HG02852 (cell line): ENCODE measurements around the gene LRRC8E.
"Not testable (repeated sequence)": the region's sequence is repeated elsewhere in the genome, so short reads cannot be mapped to it uniquely, and the experiment has no call there.

Experiments
- ATAC-seq: cut with Tn5 transposase; IDR thresholded peaks from one replicate; pipeline ENCODE4 v1.9.1; 2021; ENCODE audit warnings: mild to moderate bottlenecking, moderate library complexity; ENCODE audit not compliant: unreplicated experiment

Gene LRRC8E

GRCh38 chr19:7907122-7907521 is 18.8 kb downstream of the LRRC8E start:
- ATAC-seq, result no peak

GRCh38 chr19:7907544-7907943 is 19.2 kb downstream of the LRRC8E start:
- no peak for ATAC-seq

GRCh38 chr19:7908078-7908699 is 19.9 kb downstream of the LRRC8E start:
- no peak for ATAC-seq

GRCh38 chr19:7908742-7909461 is 20.6 kb downstream of the LRRC8E start:
- no peak for ATAC-seq

GRCh38 chr19:7909471-7910067 is 21.3 kb downstream of the LRRC8E start:
- ATAC-seq, result no peak

GRCh38 chr19:7910321-7911161 is 22.2 kb downstream of the LRRC8E start:
- ATAC-seq, result no peak

GRCh38 chr19:7911508-7912143 is 23.3 kb downstream of the LRRC8E start:
- ATAC-seq, result no peak

GRCh38 chr19:7912144-7912696 is 23.9 kb downstream of the LRRC8E start:
- no peak for ATAC-seq

GRCh38 chr19:7912697-7913564 is 24.6 kb downstream of the LRRC8E start:
- ATAC-seq, result no peak

- ATAC-seq, result no peak
Measured at GRCh38 chr19:7913652-7914051, 25.3 kb downstream of the LRRC8E start.

GRCh38 chr19:7914099-7914498 is 25.8 kb downstream of the LRRC8E start:
- no peak for ATAC-seq

- ATAC-seq, result no peak
Measured at GRCh38 chr19:7914598-7915045, 26.3 kb downstream of the LRRC8E start, which contains the start of gene TGFBR3L. TGFBR3L (plus strand) TSS chr19:7914830.

GRCh38 chr19:7915250-7916102 is 27.2 kb downstream of the LRRC8E start:
- ATAC-seq, result no peak

GRCh38 chr19:7916103-7916954 is 28.0 kb downstream of the LRRC8E start:
- ATAC-seq, result no peak

- ATAC-seq, result no peak
Measured at GRCh38 chr19:7916955-7917266, 28.6 kb downstream of the LRRC8E start.

GRCh38 chr19:7917267-7918061 is 29.2 kb downstream of the LRRC8E start:
- no peak for ATAC-seq

- not testable (repeated sequence) for ATAC-seq
Measured at GRCh38 chr19:7918062-7918614, 29.8 kb downstream of the LRRC8E start.
